ENCODE data around the gene THAP6.

DNA sequence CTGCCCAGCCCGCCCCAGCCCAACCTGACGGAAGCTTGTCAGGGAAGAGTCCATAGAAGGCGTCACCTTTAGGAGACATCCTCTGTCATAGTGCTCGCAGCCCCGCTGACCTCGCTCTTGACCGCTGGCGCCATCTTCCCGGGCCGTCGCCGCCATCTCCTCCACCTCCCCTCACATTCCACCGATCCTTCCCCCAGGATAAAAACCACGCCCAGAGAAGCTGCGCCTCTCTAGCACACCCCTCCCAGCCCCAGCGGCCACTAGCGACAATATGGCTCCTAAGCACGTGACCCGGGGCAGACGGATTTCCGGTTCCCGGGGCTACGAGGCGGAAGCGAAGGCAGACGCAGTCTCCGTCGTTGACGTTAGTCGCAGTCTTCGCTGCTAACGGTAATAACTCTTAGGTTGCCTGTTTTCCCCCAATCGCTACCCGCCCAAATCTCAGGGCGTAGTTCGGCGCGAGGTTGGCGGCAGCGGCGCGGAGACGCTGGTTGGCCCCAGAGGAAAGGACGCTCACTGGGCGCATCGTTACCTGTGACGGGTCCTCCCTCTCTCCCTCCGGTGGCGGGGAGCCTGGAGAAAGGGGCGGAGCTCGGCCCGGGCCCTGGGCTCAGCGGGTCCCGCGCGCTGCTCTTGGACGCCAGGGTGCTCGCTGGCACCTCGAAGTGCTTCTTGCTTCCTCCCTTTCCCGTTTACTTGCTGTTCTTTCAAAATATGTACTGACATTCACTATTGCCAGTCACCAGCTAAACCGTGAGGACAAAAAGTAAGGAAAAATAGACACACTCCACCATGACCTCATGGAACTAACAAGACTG is at the start of gene THAP6, which contains the start of gene RCHY1:
- TF ChIP-seq, protein P1, sequence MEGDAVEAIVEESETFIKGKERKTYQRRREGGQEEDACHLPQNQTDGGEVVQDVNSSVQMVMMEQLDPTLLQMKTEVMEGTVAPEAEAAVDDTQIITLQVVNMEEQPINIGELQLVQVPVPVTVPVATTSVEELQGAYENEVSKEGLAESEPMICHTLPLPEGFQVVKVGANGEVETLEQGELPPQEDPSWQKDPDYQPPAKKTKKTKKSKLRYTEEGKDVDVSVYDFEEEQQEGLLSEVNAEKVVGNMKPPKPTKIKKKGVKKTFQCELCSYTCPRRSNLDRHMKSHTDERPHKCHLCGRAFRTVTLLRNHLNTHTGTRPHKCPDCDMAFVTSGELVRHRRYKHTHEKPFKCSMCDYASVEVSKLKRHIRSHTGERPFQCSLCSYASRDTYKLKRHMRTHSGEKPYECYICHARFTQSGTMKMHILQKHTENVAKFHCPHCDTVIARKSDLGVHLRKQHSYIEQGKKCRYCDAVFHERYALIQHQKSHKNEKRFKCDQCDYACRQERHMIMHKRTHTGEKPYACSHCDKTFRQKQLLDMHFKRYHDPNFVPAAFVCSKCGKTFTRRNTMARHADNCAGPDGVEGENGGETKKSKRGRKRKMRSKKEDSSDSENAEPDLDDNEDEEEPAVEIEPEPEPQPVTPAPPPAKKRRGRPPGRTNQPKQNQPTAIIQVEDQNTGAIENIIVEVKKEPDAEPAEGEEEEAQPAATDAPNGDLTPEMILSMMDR (IDR thresholded peaks at IDR 0.05), result peak in 3 of 6 experiments; percentile 6 to 26 (median 22)
- TF ChIP-seq POLR2A (IDR thresholded peaks at IDR 0.05), result peak; percentile 82 to 92

Data from adrenal gland (tissue), 5 donors.